CD14-positive monocyte (primary cell): ENCODE measurements around the gene PRDM10. TPM values are rescaled to one million over a fixed set of nuclear protein-coding genes. Genes with fewer than 3 reads are reported as not detected.

ENCODE experiments used
- DNase-seq, 3 donors: peaks; one replicate each; pipeline ENCODE4 v3.0.0-alpha.2; 2011 to 2022
- H2AFZ ChIP-seq: 2 replicates; pipeline ENCODE4 v1.6.0; 2012; ENCODE audit warnings: mild to moderate bottlenecking, low read depth, low read length, inconsistent platforms; ENCODE audit not compliant: insufficient read depth, poor library complexity, severe bottlenecking
- H3K27ac ChIP-seq, 2 donors: 1 replicate in 1 of 2; 2 replicates in 1 of 2; pipeline ENCODE4 v1.5.1; 2012 to 2013; ENCODE audit warnings: low read length in 2 of 2, control low read depth in 1 of 2, inconsistent platforms in 1 of 2, low read depth in 1 of 2, mild to moderate bottlenecking in 1 of 2
- H3K27me3 ChIP-seq, 2 donors: one replicate each; pipeline versions ENCODE4 v1.6.0 to v1.6.1; 2011 to 2013; ENCODE audit warnings: low read length in 2 of 2; ENCODE audit not compliant: control insufficient read depth in 2 of 2, insufficient read depth in 2 of 2
- H3K36me3 ChIP-seq, 2 donors: replicated peaks in 1 of 2; 1 replicate in 1 of 2; 2 replicates in 1 of 2; pipeline versions ENCODE4 v1.5.1 to v1.6.1; 2012 to 2013; ENCODE audit warnings: low read length in 2 of 2, control low read depth in 1 of 2, inconsistent platforms in 1 of 2, mild to moderate bottlenecking in 1 of 2; ENCODE audit not compliant: insufficient read depth in 2 of 2, control insufficient read depth in 1 of 2
- H3K4me1 ChIP-seq, 2 donors: 1 replicate in 1 of 2; 2 replicates in 1 of 2; pipeline versions ENCODE4 v1.5.1 to v1.6.1; 2012 to 2013; ENCODE audit warnings: low read length in 2 of 2, control low read depth in 1 of 2, inconsistent platforms in 1 of 2, mild to moderate bottlenecking in 1 of 2, moderate library complexity in 1 of 2; ENCODE audit not compliant: insufficient read depth in 2 of 2, control insufficient read depth in 1 of 2
- H3K4me2 ChIP-seq: replicated peaks from 2 replicates; pipeline ENCODE3; 2012; ENCODE audit warnings: low read length, moderate library complexity, mild to moderate bottlenecking; ENCODE audit not compliant: poor library complexity, severe bottlenecking; ENCODE audit errors: extremely low read depth
- H3K4me3 ChIP-seq, 3 experiments: fragments of 200-600 bp in 1 of 3; sonication (generic) in 1 of 3; replicated peaks in 1 of 3; 1 replicate in 2 of 3; 2 replicates in 1 of 3; pipeline ENCODE4 v1.5.1; 2011 to 2013; ENCODE audit warnings: low read length in 3 of 3, mild to moderate bottlenecking in 3 of 3, control low read depth in 2 of 3, low read depth in 2 of 3, inconsistent platforms in 1 of 3, moderate library complexity in 1 of 3
- H3K79me2 ChIP-seq: 2 replicates; pipeline ENCODE4 v1.6.0; 2012; ENCODE audit warnings: mild to moderate bottlenecking, control low read depth, inconsistent platforms, low read length, moderate library complexity; ENCODE audit not compliant: insufficient read depth
- H3K9ac ChIP-seq: 2 replicates; pipeline ENCODE4 v1.6.0; 2017; ENCODE audit warnings: low read length, mild to moderate bottlenecking; ENCODE audit not compliant: insufficient read depth, poor library complexity, severe bottlenecking
- H3K9me3 ChIP-seq, 2 donors: replicated peaks in 1 of 2; 1 replicate in 1 of 2; 2 replicates in 1 of 2; pipeline versions ENCODE4 v1.5.1 to v1.6.1; 2012 to 2013; ENCODE audit warnings: low read length in 2 of 2, control low read depth in 1 of 2; ENCODE audit not compliant: control insufficient read depth in 1 of 2, insufficient read depth in 1 of 2
- H4K20me1 ChIP-seq: 2 replicates; pipeline ENCODE4 v1.6.0; 2012; ENCODE audit warnings: mild to moderate bottlenecking, low read length, control low read depth, moderate library complexity; ENCODE audit not compliant: insufficient read depth
- H3K27ac Mint-ChIP-seq, 7 donors: one replicate each; pipeline ENCODE4 v1.8.0; 2020; ENCODE audit warnings: mild to moderate bottlenecking in 7 of 7, mixed read lengths in 7 of 7, moderate library complexity in 6 of 7, inconsistent platforms in 2 of 7
- H3K27me3 Mint-ChIP-seq, 3 donors: one replicate each; pipeline ENCODE4 v1.8.0; 2021 to 2022; ENCODE audit warnings: low read depth in 3 of 3, mild to moderate bottlenecking in 3 of 3, mixed read lengths in 3 of 3, moderate library complexity in 3 of 3, inconsistent platforms in 1 of 3
- H3K36me3 Mint-ChIP-seq, 2 donors: one replicate each; pipeline ENCODE4 v1.8.0; 2020; ENCODE audit warnings: mixed read lengths in 2 of 2, inconsistent platforms in 1 of 2, mild to moderate bottlenecking in 1 of 2
- H3K4me1 Mint-ChIP-seq: one replicate; pipeline ENCODE4 v1.8.0; 2020; ENCODE audit warnings: mild to moderate bottlenecking, mixed read lengths
- H3K4me3 Mint-ChIP-seq, 2 donors: one replicate each; pipeline ENCODE4 v1.8.0; 2020; ENCODE audit warnings: mild to moderate bottlenecking in 2 of 2, mixed read lengths in 2 of 2, moderate library complexity in 1 of 2
- H3K9me3 Mint-ChIP-seq, 7 donors: one replicate each; pipeline ENCODE4 v1.8.0; 2020 to 2022; ENCODE audit warnings: mixed read lengths in 7 of 7, mild to moderate bottlenecking in 6 of 7, moderate library complexity in 6 of 7, inconsistent platforms in 2 of 7
- CTCF ChIP-seq: fragments of 200-600 bp; IDR thresholded peaks from one replicate; pipeline ENCODE4 v1.8.0; 2022; ENCODE audit warnings: antibody characterized with exemption, mild to moderate bottlenecking
- WGBS: methylation state at CpG from one replicate; pipeline ENCODE4 v1.1.5; 2013; ENCODE audit warnings: missing lambda C conversion rate; ENCODE audit not compliant: insufficient coverage; 5-methylcytosine and 5-hydroxymethylcytosine counted together
- intact Hi-C, 2 donors: fragments of 100-400 bp; cut with micrococcal nuclease; formaldehyde crosslinking; loops; one replicate each; pipeline versions ENCODE4 v1.15.0 to v1.15.1; 2023
- polyA plus RNA-seq, 3 donors: library from polyadenylated mRNA; depleted of rRNA in 1 of 3; unstranded in 2 of 3; stranded (reverse) in 1 of 3; fragments of 300-500 nt in 2 of 3; fragments of >200 nt in 1 of 3; fragmentation: Illumina TruSeq in 2 of 3; gene quantifications; 1 replicate in 2 of 3; 2 replicates in 1 of 3; pipeline ENCODE4 v1.2.3, GENCODE V29; 2012 to 2021

Gene PRDM10
- polyA plus RNA-seq, 3 donors: 0.64 to 5.6 (median 1.1) TPM

GRCh38 chr11:130032931-130033330 lies 30.3 kb upstream of the PRDM10 start:
- DNase-seq: no peak
- Histone ChIP-seq H3K4me1 (peaks cover 3 to 25% of the 10 kb centered on the region in 2 donors), H3K79me2 (no peaks in the 10 kb centered on the region), H3K27ac (no peak overlapping the region), H3K4me2 (no peak overlapping the region), H3K4me3 (no peak overlapping the region), H3K36me3 (no peaks in the 10 kb centered on the region), H4K20me1 (no peaks in the 10 kb centered on the region), H3K9me3 (no peaks in the 10 kb centered on the region), H3K27me3 (no peaks in the 10 kb centered on the region), H3K9ac (no peak overlapping the region), H2AFZ (no peak overlapping the region)
- intact Hi-C loops: no loop called here
- WGBS: 96% methylated on average over 33 of the region's 44 CpGs
- no peak for TF ChIP-seq CTCF
- Mint-ChIP-seq H3K4me1 (peaks cover 21% of the 10 kb centered on the region), H3K27ac (no peak overlapping the region), H3K27me3 (peaks cover 0 to 2% (median 2%) of the 10 kb centered on the region in 3 donors), H3K9me3 (peaks cover 0 to 2% (median 0%) of the 10 kb centered on the region in 7 donors), H3K36me3 (no peaks in the 10 kb centered on the region), H3K4me3 (no peak overlapping the region)

GRCh38 chr11:130031945-130032344 lies 29.3 kb upstream of the PRDM10 start:
- no peaks in the 10 kb centered on the region for H3K79me2 ChIP-seq
- H3K4me3 Mint-ChIP-seq: no peak overlapping the region
- H3K4me2 ChIP-seq: no peak overlapping the region
- H3K27me3 ChIP-seq: no peaks in the 10 kb centered on the region
- H3K4me3 ChIP-seq: no peak overlapping the region
- intact Hi-C loops: no loop called here
- no peak for TF ChIP-seq CTCF
- H3K4me1 ChIP-seq: peaks cover 3 to 18% of the 10 kb centered on the region in 2 donors
- DNase-seq: no peak
- H3K9me3 ChIP-seq: no peaks in the 10 kb centered on the region
- H3K9ac ChIP-seq: no peak overlapping the region
- 55% methylated on average over 2 of the region's 2 CpGs for WGBS
- peaks cover 0 to 2% (median 0%) of the 10 kb centered on the region in 7 donors for H3K9me3 Mint-ChIP-seq
- H3K27ac Mint-ChIP-seq: peak overlapping the region in 2 of 7 donors; percentile 54 to 76
- no peaks in the 10 kb centered on the region for H3K36me3 ChIP-seq
- no peak overlapping the region for H3K27ac ChIP-seq
- no peak overlapping the region for H2AFZ ChIP-seq
- H3K27me3 Mint-ChIP-seq: peaks cover 0 to 2% (median 2%) of the 10 kb centered on the region in 3 donors
- no peaks in the 10 kb centered on the region for H3K36me3 Mint-ChIP-seq
- no peaks in the 10 kb centered on the region for H4K20me1 ChIP-seq
- H3K4me1 Mint-ChIP-seq: peaks cover 19% of the 10 kb centered on the region
